HepG2 (cell line): ENCODE data around the gene SCGB1C2. TPM values are rescaled to one million over a fixed set of nuclear protein-coding genes. Genes with fewer than 3 reads are reported as not detected.

Experiments used
- ATAC-seq: fragments of 200-7000 bp; cut with Tn5 transposase; 3 replicates; pipeline ENCODE4 v1.9.1; 2020; ENCODE audit warnings: mild to moderate bottlenecking, moderate library complexity
- BruUV-seq: library from RNA; stranded (reverse); fragments of 400-500 nt; replicated peaks from 2 replicates; lab custom pipeline; 2021; lab: Mats Ljungman, UMichigan
- CTCF ChIA-PET: fragments of 300-600 bp; formaldehyde crosslinking; extraction: SDS; loops from one replicate; lab custom pipeline; 2021; ENCODE audit warnings: low total read pairs, inconsistent platforms, low intra/inter-chr PET ratio; lab: Yijun Ruan, JAX
- POLR2A ChIA-PET: fragments of 350-600 bp; sonication (Branson Sonifier 250); formaldehyde crosslinking; loops from one replicate; lab custom pipeline; 2020; ENCODE audit warnings: antibody characterized with exemption, inconsistent platforms; lab: Yijun Ruan, JAX
- DNase-seq: peaks from one replicate; pipeline ENCODE4 v3.0.0-alpha.2; 2015; ENCODE audit warnings: low spot score
- FAIRE-seq: peaks from 3 replicates; lab custom pipeline; 2011; peaks lifted over from hg19 to GRCh38; lab: Jason Lieb, UNC
- H2AFZ ChIP-seq: one replicate; pipeline ENCODE4 v1.6.1; 2011; ENCODE audit warnings: low read length, inconsistent platforms
- H3K27ac ChIP-seq: fragments of 300-600 bp; 3 replicates; pipeline ENCODE4 v1.8.0; 2011; ENCODE audit warnings: mixed run types, mild to moderate bottlenecking, mixed read lengths, low read length, inconsistent platforms; ENCODE audit not compliant: insufficient read depth; ENCODE audit errors: extremely low read length
- H3K27me3 ChIP-seq, 2 experiments: fragments of 200-600 bp in 1 of 2; 2 replicates in 1 of 2; 3 replicates in 1 of 2; pipeline versions ENCODE4 v1.6.0 to v1.8.0; 2011; ENCODE audit warnings: low read length in 2 of 2, mild to moderate bottlenecking in 2 of 2, moderate library complexity in 2 of 2, inconsistent platforms in 1 of 2; ENCODE audit not compliant: insufficient read depth in 2 of 2, control insufficient read depth in 1 of 2
- H3K36me3 ChIP-seq, 2 experiments: fragments of 200-600 bp in 1 of 2; replicated peaks in 1 of 2; 2 replicates in 1 of 2; 3 replicates in 1 of 2; pipeline versions ENCODE4 v1.5.1 to v1.8.0; 2011; ENCODE audit warnings: low read length in 2 of 2, inconsistent platforms in 1 of 2; ENCODE audit not compliant: insufficient read depth in 2 of 2, control insufficient read depth in 1 of 2
- H3K4me1 ChIP-seq: 2 replicates; pipeline ENCODE4 v1.5.1; 2012; ENCODE audit warnings: low read length, inconsistent platforms; ENCODE audit not compliant: insufficient read depth
- H3K4me2 ChIP-seq: 2 replicates; pipeline ENCODE4 v1.6.0; 2011; ENCODE audit warnings: low read depth, low read length, inconsistent platforms
- H3K4me3 ChIP-seq, 3 experiments: fragments of 200-600 bp in 1 of 3; sonication (generic), shearing (Covaris generic) in 1 of 3; replicated peaks in 1 of 3; 2 replicates each; pipeline ENCODE4 v1.5.1; 2011 to 2016; ENCODE audit warnings: low read length in 3 of 3, inconsistent platforms in 2 of 3, low read depth in 2 of 3, mild to moderate bottlenecking in 2 of 3, control low read depth in 1 of 3, mixed read lengths in 1 of 3; ENCODE audit not compliant: insufficient read depth in 1 of 3
- H3K79me2 ChIP-seq: one replicate; pipeline ENCODE4 v1.6.1; 2011; ENCODE audit warnings: low read length, inconsistent platforms; ENCODE audit not compliant: insufficient read depth
- H3K9ac ChIP-seq: 2 replicates; pipeline ENCODE4 v1.6.0; 2011; ENCODE audit warnings: mild to moderate bottlenecking, low read depth, low read length, inconsistent platforms; ENCODE audit not compliant: insufficient read depth
- H3K9me3 ChIP-seq: 2 replicates; pipeline ENCODE4 v1.5.1; 2012; ENCODE audit warnings: mild to moderate bottlenecking, low read length
- H4K20me1 ChIP-seq: 2 replicates; pipeline ENCODE4 v1.6.0; 2011; ENCODE audit warnings: inconsistent platforms, mild to moderate bottlenecking, low read length, moderate library complexity; ENCODE audit not compliant: insufficient read depth
- ATF2 ChIP-seq: sonication (generic); formaldehyde crosslinking; IDR thresholded peaks from 2 replicates; pipeline ENCODE4 v1.4.0; 2020; ENCODE audit warnings: missing genetic modification reagents
- ATF3 ChIP-seq: sonication (generic); formaldehyde crosslinking; IDR thresholded peaks from 2 replicates; pipeline ENCODE4 v1.4.0; 2020; ENCODE audit warnings: missing genetic modification reagents
- ATF4 ChIP-seq, 2 experiments: fragments of 450-650 bp in 1 of 2; sonication (generic) in 1 of 2; formaldehyde crosslinking; IDR thresholded peaks; 2 replicates each; pipeline versions ENCODE4 v1.5.0 to v1.8.0; 2020 to 2022; ENCODE audit warnings: mild to moderate bottlenecking in 1 of 2, missing genetic modification reagents in 1 of 2
- GRHL1 ChIP-seq: sonication (generic); formaldehyde crosslinking; conservative IDR thresholded peaks from 2 replicates; pipeline ENCODE4 v1.8.0; 2022; ENCODE audit warnings: missing genetic modification reagents
- MED1 ChIP-seq: sonication (generic); formaldehyde crosslinking; IDR thresholded peaks from 2 replicates; pipeline ENCODE4 v1.4.0; 2020; ENCODE audit warnings: missing genetic modification reagents
- MYNN ChIP-seq: sonication (generic); formaldehyde crosslinking; IDR thresholded peaks from 2 replicates; pipeline ENCODE4 v1.4.0; 2020; ENCODE audit warnings: mild to moderate bottlenecking, low read depth, missing genetic modification reagents
- MZF1 ChIP-seq: sonication (generic); formaldehyde crosslinking; IDR thresholded peaks from 2 replicates; pipeline ENCODE4 v1.8.1; 2023; ENCODE audit warnings: mild to moderate bottlenecking, missing genetic modification reagents, borderline replicate concordance
- PHF21A ChIP-seq: sonication (generic); formaldehyde crosslinking; IDR thresholded peaks from 2 replicates; pipeline ENCODE4 v1.5.0; 2020; ENCODE audit warnings: mild to moderate bottlenecking, missing genetic modification reagents
- SIN3B ChIP-seq: fragments of 150-350 bp; IDR thresholded peaks from 2 replicates; pipeline ENCODE4 v1.6.1; 2014; ENCODE audit warnings: low read length
- SMAD1 ChIP-seq: sonication (generic); formaldehyde crosslinking; IDR thresholded peaks from 2 replicates; pipeline ENCODE4 v1.4.0; 2020; ENCODE audit warnings: missing genetic modification reagents, low read depth, mild to moderate bottlenecking, borderline replicate concordance
- SOX6 ChIP-seq, 2 experiments: fragments of 450-650 bp in 1 of 2; sonication (generic) in 1 of 2; formaldehyde crosslinking in 1 of 2; IDR thresholded peaks; 2 replicates each; pipeline versions ENCODE4 v1.4.0 to v1.6.1; 2017 to 2020; ENCODE audit warnings: antibody characterized with exemption in 1 of 2, mild to moderate bottlenecking in 1 of 2, missing genetic modification reagents in 1 of 2
- ZBTB33 ChIP-seq: sonication (generic); formaldehyde crosslinking; IDR thresholded peaks from 2 replicates; pipeline ENCODE4 v1.4.0; 2020; ENCODE audit warnings: missing genetic modification reagents
- ZNF678 ChIP-seq: sonication (generic); formaldehyde crosslinking; IDR thresholded peaks from 2 replicates; pipeline ENCODE4 v1.4.0; 2020; ENCODE audit warnings: mild to moderate bottlenecking, missing genetic modification reagents
- WGBS: methylation state at CpG from one replicate; pipeline ENCODE4 v1.1.6; 2017; ENCODE audit warnings: low lambda C conversion rate; 5-methylcytosine and 5-hydroxymethylcytosine counted together
- in situ Hi-C: cut with HindIII; loops from 2 replicates; pipeline ENCODE4 v1.10.0; 2017; ENCODE audit warnings: low pct_unique_long_range_greater_than_20kb; ENCODE audit not compliant: extremely low pct_ligation_motif_present
- intact Hi-C: fragments of 100-400 bp; cut with micrococcal nuclease; formaldehyde crosslinking; loops from one replicate; pipeline ENCODE4 v1.10.0; 2022; ENCODE audit not compliant: unreplicated experiment
- polyA plus RNA-seq, 8 experiments: library from polyadenylated mRNA; depleted of rRNA in 3 of 8; stranded (reverse) in 7 of 8; unstranded in 1 of 8; fragments of >200 nt; fragmentation: Illumina TruSeq in 4 of 8; extraction: Trizol in 4 of 8; gene quantifications; 2 replicates each; pipeline versions ENCODE4 v1.2.1 to v1.2.3, GENCODE V29; 2011 to 2016; ENCODE audit warnings: low read depth in 4 of 8, missing spikeins in 1 of 8, mixed read lengths in 1 of 8; ENCODE audit not compliant: insufficient read depth in 1 of 8
- total RNA-seq, 5 experiments: library from RNA; depleted of rRNA; stranded (reverse); fragments of >200 nt; fragmentation: Illumina TruSeq; extraction: Trizol; gene quantifications; 2 replicates each; pipeline ENCODE4 v1.2.3, GENCODE V29; 2016; ENCODE audit warnings: low read depth in 1 of 5

Gene SCGB1C2
- total and polyA plus RNA-seq, 2 of the 13 experiments (the other 11 are each of a cell fraction or from before 2014, with no cell fraction given) = not detected

GRCh38 chr17:182050-182751 is 44.8 kb downstream of the SCGB1C2 start:
- in situ Hi-C loops = no loop called here
- H3K79me2 ChIP-seq = no peaks in the 10 kb centered on the region
- TF ChIP-seq ATF3 (CRISPR knock-in tag) (peak; percentile 75), ZBTB33 (CRISPR knock-in tag) (peak; percentile 22; the same call in 1 of the 2 replicates), SOX6 (IDR thresholded peaks at IDR 0.05) (no peak), SOX6 (CRISPR knock-in tag; IDR thresholded peaks at IDR 0.05) (peak; percentile 46), MED1 (CRISPR knock-in tag) (0 out of 2 replicates have a peak, but pooled peaks have one; percentile 31), SIN3B (no peak), GRHL1 (CRISPR knock-in tag) (no peak), MZF1 (CRISPR knock-in tag) (0 out of 2 replicates have a peak, but pooled peaks have one; percentile 47), MYNN (CRISPR knock-in tag) (no peak), ATF2 (0 out of 2 replicates have a peak, but pooled peaks have one; percentile 22), SMAD1 (CRISPR knock-in tag) (no peak), PHF21A (CRISPR knock-in tag) (0 out of 2 replicates have a peak, but pooled peaks have one; percentile 40), ZNF678 (CRISPR knock-in tag) (no peak), ATF4 (CRISPR knock-in tag; IDR thresholded peaks at IDR 0.05) (peak in 1 of 2 experiments; percentile 98; a peak in 2 of 4 replicates)

More at GRCh38 chr17:182050-182751, 44.8 kb downstream of the SCGB1C2 start:
- no peaks in the 10 kb centered on the region for H3K9me3 ChIP-seq
- ChIA-PET CTCF (no interaction called here), POLR2A (interaction anchor here (1.2 kb wide), 1 partner anchor 12 kb away, joined by 8 read pairs; no protein-coding TSS in a partner anchor)
- H4K20me1 ChIP-seq = no peaks in the 10 kb centered on the region
- H3K27ac ChIP-seq = no peak overlapping the region
- H3K4me3 ChIP-seq = peak overlapping the region in 2 of 3 experiments; percentile 4 to 60; a peak in 2 of 6 replicates
- DNase-seq (peak; percentile 42), ATAC-seq (peak; percentile 68), FAIRE-seq (no peak)
- H3K9ac ChIP-seq = no peak overlapping the region
- H3K27me3 ChIP-seq = peaks cover 12 to 88% of the 10 kb centered on the region in 2 experiments
- H3K4me1 ChIP-seq = peaks cover 15% of the 10 kb centered on the region
- 12% methylated on average over 6 of the region's 18 CpGs for WGBS
- intact Hi-C loops = no loop called here
- no peaks in the 10 kb centered on the region for H3K36me3 ChIP-seq
- no peak overlapping the region for H2AFZ ChIP-seq
- peak overlapping the region; percentile 76 for H3K4me2 ChIP-seq
- no TSS peak for BruUV-seq
